Activated CD8-positive, alpha-beta memory T cell treated with anti-CD3 and anti-CD28 coated beads for 36 hours (primary cell): ENCODE data around the gene ZDHHC3. TPM values are rescaled to one million over a fixed set of nuclear protein-coding genes. Genes with fewer than 3 reads are reported as not detected.
"Not testable (repeated sequence)": the region's sequence is repeated elsewhere in the genome, so short reads cannot be mapped to it uniquely, and the experiment has no call there.

ENCODE experiments used
- CTCF ChIA-PET: fragments of 350-600 bp; sonication (Branson Sonifier 250); formaldehyde crosslinking; loops from one replicate; lab custom pipeline; 2021; ENCODE audit warnings: antibody characterized with exemption; lab: Charles Lee
- POLR2A ChIA-PET: fragments of 350-600 bp; sonication (Branson Sonifier 250); formaldehyde crosslinking; loops from one replicate; lab custom pipeline; 2021; ENCODE audit warnings: antibody characterized with exemption; lab: Charles Lee
- total RNA-seq, 2 experiments: library from RNA; stranded (reverse); gene quantifications; one replicate each; pipeline ENCODE4 v1.2.3, GENCODE V29; 2021

ZDHHC3 gene
- total RNA-seq, 2 experiments from 2014 or later, result 42.8 to 46.7 TPM

GRCh38 chr3:44970926-44971490 is 5.0 kb downstream of the ZDHHC3 start:
- ChIA-PET POLR2A (no interaction called here), CTCF (no interaction called here)

DNA sequence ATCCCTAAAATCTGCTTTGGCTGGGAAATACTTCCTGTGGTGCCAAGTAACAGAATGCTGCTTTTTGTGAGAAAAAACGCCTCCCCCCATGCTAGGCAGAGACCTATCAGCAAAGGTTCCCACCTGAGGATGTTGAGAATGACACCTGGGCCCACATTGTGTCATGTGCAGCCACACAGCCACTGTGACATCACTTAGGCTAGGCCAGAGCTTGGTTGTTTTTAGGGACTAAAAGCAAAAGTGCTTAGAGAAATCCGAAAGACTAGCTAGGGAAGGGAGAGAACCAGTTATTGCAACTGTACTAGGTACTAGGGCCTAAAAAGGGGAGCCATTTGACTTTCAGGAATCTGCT is 6.2 kb downstream of the ZDHHC3 start:
- ChIA-PET POLR2A (no interaction called here), CTCF (no interaction called here)

DNA sequence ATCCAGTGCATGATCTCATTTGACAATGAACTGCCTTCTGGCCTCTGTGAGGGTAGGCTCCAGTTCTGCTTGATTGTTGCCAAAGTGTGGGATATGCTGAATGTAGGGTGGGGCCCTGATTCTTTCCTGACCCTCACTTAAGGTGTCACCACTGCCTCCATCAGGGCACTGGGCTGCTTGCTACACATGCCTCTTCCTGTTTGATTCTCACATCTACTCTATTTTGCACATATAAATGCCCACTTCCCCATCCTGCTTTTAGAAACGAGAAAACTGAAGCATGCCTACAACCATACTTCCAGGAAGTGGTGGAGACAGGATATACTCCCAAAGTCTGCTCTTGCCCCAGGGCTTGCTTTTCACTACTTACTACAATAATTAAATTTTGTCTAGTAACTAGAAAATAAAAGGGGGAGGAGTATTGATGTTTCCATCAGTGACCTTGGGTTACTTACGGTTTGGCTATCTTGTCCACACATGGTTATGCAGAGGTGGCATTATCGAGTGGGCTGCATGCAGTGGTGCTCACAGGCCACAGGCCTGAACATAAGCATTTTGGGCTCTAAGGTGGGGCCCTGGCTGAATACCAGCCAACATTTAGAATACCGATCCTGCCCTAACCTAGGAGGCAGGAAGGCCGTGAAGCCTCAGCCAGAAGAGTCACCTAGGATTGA is 6.7 kb downstream of the ZDHHC3 start:
- ChIA-PET POLR2A (no interaction called here), CTCF (no interaction called here)

DNA sequence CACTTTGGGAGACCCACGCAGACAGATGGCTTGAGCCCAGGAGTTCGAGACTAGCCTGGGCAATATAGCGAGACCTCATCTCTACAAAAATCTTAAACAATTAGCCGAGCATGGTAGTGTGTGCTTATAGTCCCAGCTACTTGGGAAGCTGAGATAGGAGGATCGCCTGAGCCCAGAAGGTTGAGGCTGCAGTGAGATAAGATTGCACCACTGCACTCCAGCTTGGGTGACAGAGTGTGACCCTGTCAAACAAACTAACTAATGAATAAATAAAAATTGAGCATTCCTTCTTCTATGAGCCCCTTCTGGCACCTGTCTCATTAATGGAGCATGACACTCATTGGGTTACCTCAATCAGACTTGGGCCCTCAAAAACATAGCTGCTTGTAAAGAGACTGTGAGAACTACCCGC is 7.5 kb downstream of the ZDHHC3 start:
- ChIA-PET CTCF (no interaction called here), POLR2A (no interaction called here)

GRCh38 chr3:44966795-44967278 is 9.1 kb downstream of the ZDHHC3 start:
- ChIA-PET CTCF (no interaction called here), POLR2A (no interaction called here)

GRCh38 chr3:44965165-44965564 is 10.8 kb downstream of the ZDHHC3 start:
- CTCF ChIA-PET, result no interaction called here

GRCh38 chr3:44963571-44964325 is 12.2 kb downstream of the ZDHHC3 start:
- POLR2A ChIA-PET, result no interaction called here
- CTCF ChIA-PET, result no interaction called here

More at GRCh38 chr3:44965165-44965564, 10.8 kb downstream of the ZDHHC3 start:
- POLR2A ChIA-PET, result no interaction called here

GRCh38 chr3:44962621-44963393 is 13.2 kb downstream of the ZDHHC3 start:
- POLR2A ChIA-PET, result no interaction called here

DNA sequence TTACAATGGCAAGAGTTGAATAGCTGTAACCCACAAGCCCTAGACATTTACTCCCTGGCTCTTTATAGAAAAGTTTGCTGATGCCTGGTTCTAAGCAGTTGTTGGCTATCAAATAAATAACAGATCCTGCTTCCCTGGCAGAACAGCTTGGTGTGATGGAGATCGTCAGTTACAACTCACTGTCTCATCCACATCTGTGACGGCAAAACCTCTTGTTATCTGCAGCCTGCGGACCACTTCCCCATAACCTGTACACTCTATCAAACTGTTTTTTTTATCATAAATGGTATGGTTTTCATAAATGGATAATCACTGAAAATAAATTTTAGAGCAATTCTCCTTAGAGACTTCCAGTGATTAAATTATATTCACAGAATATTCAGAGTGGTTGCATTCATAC is 14.1 kb downstream of the ZDHHC3 start:
- POLR2A ChIA-PET, result no interaction called here

More at GRCh38 chr3:44962621-44963393, 13.2 kb downstream of the ZDHHC3 start:
- CTCF ChIA-PET, result no interaction called here

GRCh38 chr3:44960387-44961026 is 15.5 kb downstream of the ZDHHC3 start:
- CTCF ChIA-PET, result no interaction called here
- POLR2A ChIA-PET, result interaction anchor here (0.5 kb wide), 1 partner anchor 997 kb away, joined by 4 read pairs; no protein-coding TSS in a partner anchor

More for the DNA sequence above, 14.1 kb downstream of the ZDHHC3 start:
- CTCF ChIA-PET, result no interaction called here

DNA sequence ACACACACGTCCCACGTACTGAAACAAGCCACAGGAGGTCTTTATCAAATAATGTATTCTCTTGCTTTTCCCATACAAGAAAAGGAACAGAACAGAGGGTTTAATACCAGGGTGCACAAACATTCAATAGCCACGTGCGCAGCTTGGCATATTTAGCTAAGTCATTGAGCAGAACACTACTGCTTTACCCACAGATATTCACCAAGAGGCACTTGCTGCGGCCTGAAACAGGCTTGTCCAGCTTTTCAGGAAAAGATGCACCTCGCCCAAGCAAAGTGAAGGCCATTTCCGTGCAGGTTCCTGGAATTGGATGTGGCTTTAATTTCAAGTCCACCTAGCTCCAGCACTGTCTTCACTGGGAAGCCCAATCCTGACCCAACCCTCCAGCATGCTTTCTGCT is 17.6 kb downstream of the ZDHHC3 start:
- ChIA-PET POLR2A (no interaction called here), CTCF (no interaction called here)

DNA sequence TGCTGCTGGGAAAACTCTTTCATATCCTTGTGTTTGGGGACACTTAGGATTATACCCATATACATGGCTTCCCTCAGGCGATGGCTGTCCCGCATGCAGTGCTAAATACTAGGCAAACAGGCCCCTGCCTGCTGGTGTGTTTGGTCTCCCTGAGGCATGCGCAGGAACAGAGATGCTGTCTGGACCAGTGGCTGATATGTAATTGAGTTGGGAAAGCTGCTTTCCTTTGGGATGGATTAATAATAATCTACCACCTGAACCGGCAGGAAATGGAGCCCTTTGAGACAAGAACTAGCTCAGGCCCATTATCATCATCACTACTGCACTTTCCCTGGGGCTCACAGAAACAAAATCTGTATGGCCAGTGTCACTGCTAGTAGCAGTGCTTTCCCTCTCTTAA is 18.0 kb downstream of the ZDHHC3 start:
- POLR2A ChIA-PET, result no interaction called here

DNA sequence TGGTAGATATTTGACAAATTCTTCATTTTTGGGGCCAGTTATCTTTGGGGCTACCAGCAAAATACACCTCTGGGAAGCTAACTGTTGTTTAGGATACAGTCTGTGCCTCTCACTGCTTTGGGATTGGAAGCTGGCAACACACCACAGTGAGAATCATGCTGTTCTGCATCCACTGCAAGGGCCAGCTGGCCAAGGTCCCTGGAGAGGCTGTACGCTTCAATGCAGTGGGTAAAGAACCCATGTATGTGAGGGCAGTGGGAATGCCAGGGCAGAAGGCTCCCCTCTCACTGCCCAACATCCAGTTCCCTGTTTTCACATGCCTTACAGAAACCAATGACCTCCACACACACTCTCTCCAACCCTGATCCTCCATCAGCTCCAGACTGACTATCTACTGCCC is 20.1 kb downstream of the ZDHHC3 start:
- POLR2A ChIA-PET, result no interaction called here
- CTCF ChIA-PET, result no interaction called here

More for the DNA sequence above, 18.0 kb downstream of the ZDHHC3 start:
- CTCF ChIA-PET, result no interaction called here

DNA sequence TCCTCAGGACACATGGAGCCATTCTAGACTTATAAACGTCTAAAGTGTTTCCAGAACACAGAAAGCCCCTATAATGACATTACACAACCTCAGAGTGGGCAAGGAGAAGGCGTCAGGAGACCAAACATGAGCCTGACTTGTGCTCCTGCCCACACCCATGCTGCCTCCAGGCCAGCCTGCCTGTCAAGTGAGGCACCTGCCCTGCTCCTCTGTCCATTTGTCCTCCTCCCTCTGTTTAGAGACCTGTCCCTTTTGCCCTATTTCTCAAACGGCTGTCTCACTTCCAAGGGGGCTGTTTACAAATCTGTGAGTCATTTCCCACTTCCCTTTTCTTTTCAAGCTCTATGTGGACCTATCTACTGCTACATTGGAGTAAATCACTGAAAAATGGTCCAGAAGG is 21.0 kb downstream of the ZDHHC3 start:
- CTCF ChIA-PET, result no interaction called here
- POLR2A ChIA-PET, result no interaction called here

DNA sequence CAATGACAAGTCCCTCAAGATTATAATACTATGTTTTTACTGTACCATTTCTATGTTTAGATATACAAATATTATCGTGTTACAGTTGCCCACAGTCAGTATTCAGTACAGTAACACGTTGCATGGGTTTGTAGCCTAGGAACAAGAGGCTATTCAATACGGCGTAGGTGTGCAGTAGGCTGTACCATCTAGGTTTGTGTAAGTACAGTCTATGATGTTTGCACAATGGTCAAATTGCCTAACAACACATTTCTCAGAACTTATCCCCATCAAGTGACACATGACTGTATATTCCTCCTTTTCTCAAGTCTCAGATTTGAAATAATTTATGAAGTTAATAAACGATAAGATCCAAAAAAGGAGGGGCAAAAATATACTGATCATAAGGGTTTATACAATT is 21.7 kb downstream of the ZDHHC3 start:
- POLR2A ChIA-PET, result no interaction called here
- CTCF ChIA-PET, result no interaction called here

DNA sequence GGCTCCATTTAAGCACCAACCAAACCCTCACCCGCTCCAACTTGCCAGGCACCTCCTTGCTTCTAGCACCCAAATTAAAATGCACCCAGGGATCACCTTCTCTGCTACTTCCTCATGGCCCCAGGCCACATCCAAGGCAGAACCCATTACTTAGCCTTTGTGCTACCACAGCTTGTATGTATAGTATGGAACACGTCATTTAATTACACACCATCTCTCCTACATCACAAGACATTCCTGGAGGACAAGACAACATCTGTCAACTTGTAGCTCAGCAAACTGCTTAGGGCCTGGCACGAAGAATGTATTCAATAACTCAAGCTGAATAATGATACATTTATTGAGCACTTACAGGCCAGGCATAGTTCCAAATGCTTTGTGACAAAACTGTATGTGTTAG is 23.3 kb downstream of the ZDHHC3 start:
- ChIA-PET POLR2A (no interaction called here), CTCF (no interaction called here)

GRCh38 chr3:44950275-44950734 is 25.7 kb downstream of the ZDHHC3 start:
- CTCF ChIA-PET, result no interaction called here
- POLR2A ChIA-PET, result no interaction called here

GRCh38 chr3:44949770-44950169 is 26.2 kb downstream of the ZDHHC3 start:
- POLR2A ChIA-PET, CTCF ChIA-PET: not testable (repeated sequence)

- ChIA-PET CTCF (no interaction called here), POLR2A (no interaction called here)
Measured at GRCh38 chr3:44948239-44948638, 27.7 kb downstream of the ZDHHC3 start.
